Measurements from ENCODE around the gene DCAF15.

The DCAF15 gene

GRCh38 chr19:13930402-13930801 is 21.9 kb upstream of the DCAF15 start:
- DNase-seq (ENCODE audit: low read depth in 3 of 3): no peak

GRCh38 chr19:13931391-13932148 is 20.7 kb upstream of the DCAF15 start:
- DNase-seq (ENCODE audit: low read depth in 3 of 3): no peak

GRCh38 chr19:13932149-13932637 is 20.1 kb upstream of the DCAF15 start:
- DNase-seq (ENCODE audit: low read depth in 3 of 3): no peak

GRCh38 chr19:13932911-13933393 is 19.4 kb upstream of the DCAF15 start:
- no peak for DNase-seq (ENCODE audit: low read depth in 3 of 3)

GRCh38 chr19:13934785-13935109 is 17.6 kb upstream of the DCAF15 start:
- no peak for DNase-seq (ENCODE audit: low read depth in 3 of 3)

- no peak for DNase-seq (ENCODE audit: low read depth in 3 of 3)
These were observed 16.4 kb upstream of the DCAF15 start for GRCh38 chr19:13935765-13936510.

- no peak for DNase-seq (ENCODE audit: low read depth in 3 of 3)
These were observed 14.6 kb upstream of the DCAF15 start for GRCh38 chr19:13937479-13938300.

- no peak for DNase-seq (ENCODE audit: low read depth in 3 of 3)
These were observed 13.8 kb upstream of the DCAF15 start, which contains the start of gene PODNL1 for GRCh38 chr19:13938301-13939064. Gene PODNL1 (minus strand): TSS chr19:13938417. CDS start chr19:13938181, 236 bp downstream.

- DNase-seq (ENCODE audit: low read depth in 3 of 3): no peak
These were observed 10.2 kb upstream of the DCAF15 start for GRCh38 chr19:13942023-13942684.

- DNase-seq (ENCODE audit: low read depth in 3 of 3): no peak
These were observed 5.9 kb upstream of the DCAF15 start for GRCh38 chr19:13946414-13946813.

GRCh38 chr19:13951043-13951442 is 1.3 kb upstream of the DCAF15 start:
- DNase-seq (ENCODE audit: low read depth in 3 of 3): no peak

- no peak for DNase-seq (ENCODE audit: low read depth in 3 of 3)
These were observed 533 bp upstream of the DCAF15 start for GRCh38 chr19:13951799-13952153.

- DNase-seq (ENCODE audit: low read depth in 3 of 3): no peak
These were observed 722 bp downstream of the DCAF15 start for GRCh38 chr19:13952931-13953531.

- no peak for DNase-seq (ENCODE audit: low read depth in 3 of 3)
These were observed 1.9 kb downstream of the DCAF15 start for GRCh38 chr19:13954185-13954584.

- DNase-seq (ENCODE audit: low read depth in 3 of 3): no peak
These were observed 3.5 kb downstream of the DCAF15 start for GRCh38 chr19:13955662-13956364.

GRCh38 chr19:13956365-13956744 is 4.0 kb downstream of the DCAF15 start:
- DNase-seq (ENCODE audit: low read depth in 3 of 3): no peak

GRCh38 chr19:13957051-13957450 is 4.7 kb downstream of the DCAF15 start:
- no peak for DNase-seq (ENCODE audit: low read depth in 3 of 3)

- no peak for DNase-seq (ENCODE audit: low read depth in 3 of 3)
These were observed 5.7 kb downstream of the DCAF15 start for GRCh38 chr19:13958043-13958442.

GRCh38 chr19:13959141-13959961 is 7.0 kb downstream of the DCAF15 start:
- DNase-seq (ENCODE audit: low read depth in 3 of 3): no peak

All from stimulated activated CD4-positive, alpha-beta T cell treated with anti-CD3 and anti-CD28 coated beads, TNF-alpha, amount 100 ng/mL, for 4 hours (primary cell).